HepG2 (cell line): ENCODE results near the gene ELP6.

ENCODE experiments used
- ATF6 ChIP-seq: sonication (generic); formaldehyde crosslinking; conservative IDR thresholded peaks from 2 replicates; pipeline ENCODE4 v1.4.0; 2020; ENCODE audit warnings: missing genetic modification reagents
- BRF2 ChIP-seq: sonication (generic); formaldehyde crosslinking; IDR thresholded peaks from 2 replicates; pipeline ENCODE4 v1.8.1; 2022; ENCODE audit warnings: mild to moderate bottlenecking, missing genetic modification reagents
- CREB1 ChIP-seq, 2 experiments: fragments of 450-650 bp in 1 of 2; IDR thresholded peaks; 2 replicates each; pipeline ENCODE4 v1.6.1; 2016 to 2017; ENCODE audit warnings: control low read depth in 1 of 2, mild to moderate bottlenecking in 1 of 2, missing compliant biosample characterization in 1 of 2, missing genetic modification characterization in 1 of 2
- CTCF ChIP-seq: sonication (generic); formaldehyde crosslinking; IDR thresholded peaks from 2 replicates; pipeline ENCODE4 v1.5.0; 2020; ENCODE audit warnings: mild to moderate bottlenecking, missing genetic modification reagents, moderate library complexity
- DNMT3B ChIP-seq: conservative IDR thresholded peaks from 2 replicates; pipeline ENCODE4 v1.6.1; 2016; ENCODE audit warnings: missing biosample characterization, control low read depth
- SP1 ChIP-seq, 2 experiments: fragments of 450-650 bp in 1 of 2; sonication (generic) in 1 of 2; formaldehyde crosslinking in 1 of 2; IDR thresholded peaks; 2 replicates each; pipeline versions ENCODE4 v1.4.0 to v1.6.1; 2016 to 2020; ENCODE audit warnings: missing genetic modification reagents in 1 of 2
- USF2 ChIP-seq, 2 experiments: sonication (generic) in 1 of 2; formaldehyde crosslinking in 1 of 2; IDR thresholded peaks; 2 replicates each; pipeline versions ENCODE4 v1.5.1 to v1.6.1; 2011 to 2020; ENCODE audit warnings: borderline replicate concordance in 1 of 2, low read depth in 1 of 2, low read length in 1 of 2, mild to moderate bottlenecking in 1 of 2, missing genetic modification reagents in 1 of 2, moderate library complexity in 1 of 2
- ZNF430 ChIP-seq: sonication (generic); formaldehyde crosslinking; IDR thresholded peaks from 2 replicates; pipeline ENCODE4 v1.9.0; 2021; ENCODE audit warnings: mild to moderate bottlenecking, missing genetic modification reagents
- ZNF710 ChIP-seq: sonication (generic); formaldehyde crosslinking; IDR thresholded peaks from 2 replicates; pipeline ENCODE4 v1.5.0; 2020; ENCODE audit warnings: mild to moderate bottlenecking, missing genetic modification reagents, borderline replicate concordance
- TF ChIP-seq, protein P1 (sequence below): sonication (generic); formaldehyde crosslinking; IDR thresholded peaks from 2 replicates; pipeline ENCODE4 v1.5.0; 2020; ENCODE audit warnings: mild to moderate bottlenecking, missing genetic modification reagents

DNA sequence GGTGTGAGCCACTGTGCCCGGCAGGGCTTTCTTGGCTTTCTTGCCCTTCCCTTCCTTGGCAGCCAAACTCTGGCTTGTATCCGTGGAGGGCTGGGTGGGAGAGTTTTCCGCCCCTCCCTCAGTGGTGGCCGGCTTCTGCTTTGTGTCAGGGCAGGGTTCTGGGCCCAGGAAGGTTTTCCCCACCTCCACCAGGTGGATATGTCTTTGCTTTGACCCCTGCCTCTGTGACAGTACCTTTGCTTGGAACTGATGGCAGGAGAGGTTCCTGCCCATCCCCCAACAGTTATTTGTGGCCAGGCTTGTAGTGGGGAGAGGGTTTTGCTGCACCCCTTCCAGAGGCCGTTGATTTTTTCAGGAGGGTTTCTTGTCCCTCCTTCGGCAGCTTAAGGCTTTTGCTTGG is 40.8 kb upstream of the ELP6 start:
- no peak for TF ChIP-seq BRF2 (CRISPR knock-in tag)
- TF ChIP-seq DNMT3B (CRISPR knock-in tag) = no peak
- no peak for TF ChIP-seq CREB1 (IDR thresholded peaks at IDR 0.05)
- no peak for TF ChIP-seq CREB1 (CRISPR knock-in tag; IDR thresholded peaks at IDR 0.05)
- TF ChIP-seq SP1 (IDR thresholded peaks at IDR 0.05) = no peak
- TF ChIP-seq SP1 (CRISPR knock-in tag; IDR thresholded peaks at IDR 0.05) = no peak
- TF ChIP-seq CTCF (CRISPR knock-in tag) = no peak
- TF ChIP-seq ATF6 (CRISPR knock-in tag) = no peak
- TF ChIP-seq, protein P1, sequence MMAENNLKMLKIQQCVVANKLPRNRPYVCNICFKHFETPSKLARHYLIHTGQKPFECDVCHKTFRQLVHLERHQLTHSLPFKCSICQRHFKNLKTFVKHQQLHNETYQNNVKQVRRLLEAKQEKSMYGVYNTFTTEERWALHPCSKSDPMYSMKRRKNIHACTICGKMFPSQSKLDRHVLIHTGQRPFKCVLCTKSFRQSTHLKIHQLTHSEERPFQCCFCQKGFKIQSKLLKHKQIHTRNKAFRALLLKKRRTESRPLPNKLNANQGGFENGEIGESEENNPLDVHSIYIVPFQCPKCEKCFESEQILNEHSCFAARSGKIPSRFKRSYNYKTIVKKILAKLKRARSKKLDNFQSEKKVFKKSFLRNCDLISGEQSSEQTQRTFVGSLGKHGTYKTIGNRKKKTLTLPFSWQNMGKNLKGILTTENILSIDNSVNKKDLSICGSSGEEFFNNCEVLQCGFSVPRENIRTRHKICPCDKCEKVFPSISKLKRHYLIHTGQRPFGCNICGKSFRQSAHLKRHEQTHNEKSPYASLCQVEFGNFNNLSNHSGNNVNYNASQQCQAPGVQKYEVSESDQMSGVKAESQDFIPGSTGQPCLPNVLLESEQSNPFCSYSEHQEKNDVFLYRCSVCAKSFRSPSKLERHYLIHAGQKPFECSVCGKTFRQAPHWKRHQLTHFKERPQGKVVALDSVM (CRISPR knock-in tag) = no peak
- TF ChIP-seq USF2 (IDR thresholded peaks at IDR 0.05; ENCODE audit: low read depth, low read length) = no peak
- no peak for TF ChIP-seq USF2 (CRISPR knock-in tag; IDR thresholded peaks at IDR 0.05; ENCODE audit: borderline replicate concordance)
- no peak for TF ChIP-seq ZNF710 (CRISPR knock-in tag)
- TF ChIP-seq ZNF430 (CRISPR knock-in tag) = no peak
